NK-92 treated with Interleukin-12 subunit alpha and Interleukin-12 subunit beta, amount 100 ng/mL, for 24 hours (cell line): ENCODE results near the gene ARTN.

Source experiments
- DNase-seq: peaks from one replicate; lab custom pipeline; 2025; lab: John Stamatoyannopoulos, UW

Gene ARTN

GRCh38 chr1:43925846-43926245 lies 7.8 kb upstream of the ARTN start:
- DNase-seq = no peak

DNA sequence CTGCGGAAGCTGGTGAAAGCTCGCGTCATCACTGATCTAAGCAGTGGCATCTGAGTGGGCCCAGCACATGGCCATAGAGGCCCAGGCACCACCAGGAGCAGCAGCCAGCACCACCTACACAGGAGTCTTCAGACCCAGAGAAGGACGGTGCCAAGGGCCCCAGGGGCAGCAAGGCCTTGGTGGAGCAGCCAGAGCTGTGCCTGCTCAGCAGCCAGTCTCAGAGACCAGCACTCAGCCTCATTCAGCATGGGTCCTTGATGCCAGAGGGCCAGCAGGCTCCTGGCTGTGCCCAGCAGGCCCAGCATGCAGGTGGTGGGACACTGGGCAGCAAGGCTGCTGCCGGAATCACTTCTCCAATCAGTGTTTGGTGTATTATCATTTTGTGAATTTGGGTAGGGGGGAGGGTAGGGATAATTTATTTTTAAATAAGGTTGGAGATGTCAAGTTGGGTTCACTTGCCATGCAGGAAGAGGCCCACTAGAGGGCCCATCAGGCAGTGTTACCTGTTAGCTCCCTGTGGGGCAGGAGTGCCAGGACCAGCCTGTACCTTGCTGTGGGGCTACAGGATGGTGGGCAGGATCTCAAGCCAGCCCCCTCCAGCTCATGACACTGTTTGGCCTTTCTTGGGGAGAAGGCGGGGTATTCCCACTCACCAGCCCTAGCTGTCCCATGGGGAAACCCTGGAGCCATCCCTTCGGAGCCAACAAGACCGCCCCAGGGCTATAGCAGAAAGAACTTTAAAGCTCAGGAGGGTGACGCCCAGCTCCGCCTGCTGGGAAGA lies 3.2 kb upstream of the ARTN start:
- no peak for DNase-seq

DNA sequence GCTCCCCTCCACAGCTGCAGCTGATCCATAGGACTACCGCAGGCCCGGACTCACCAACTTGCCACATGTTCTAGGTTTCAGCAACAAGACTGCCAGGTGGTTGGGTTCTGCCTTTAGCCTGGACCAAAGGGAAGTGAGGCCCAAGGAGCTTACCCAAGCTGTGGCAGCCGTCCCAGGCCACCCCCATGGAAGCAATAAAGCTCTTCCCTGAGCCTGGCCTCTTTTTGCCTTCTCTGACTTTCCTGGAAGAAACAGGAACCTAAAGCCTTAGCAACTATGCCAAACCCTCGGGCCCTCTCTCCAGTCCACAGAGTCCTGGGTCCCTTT lies 2.7 kb upstream of the ARTN start:
- DNase-seq = no peak

GRCh38 chr1:43931711-43932660 lies 1.6 kb upstream of the ARTN start:
- no peak for DNase-seq

GRCh38 chr1:43932786-43933385 lies 715 bp upstream of the ARTN start:
- DNase-seq = no peak

GRCh38 chr1:43934101-43934985 lies 742 bp downstream of the ARTN start:
- DNase-seq = peak; percentile 16

GRCh38 chr1:43934986-43935324 lies 1.4 kb downstream of the ARTN start:
- DNase-seq = no peak

- no peak for DNase-seq
Measured at GRCh38 chr1:43935711-43936427, 2.3 kb downstream of the ARTN start.

- DNase-seq = no peak
Measured at GRCh38 chr1:43936431-43937151, 3.0 kb downstream of the ARTN start.

GRCh38 chr1:43937179-43937865 lies 3.7 kb downstream of the ARTN start:
- no peak for DNase-seq

DNA sequence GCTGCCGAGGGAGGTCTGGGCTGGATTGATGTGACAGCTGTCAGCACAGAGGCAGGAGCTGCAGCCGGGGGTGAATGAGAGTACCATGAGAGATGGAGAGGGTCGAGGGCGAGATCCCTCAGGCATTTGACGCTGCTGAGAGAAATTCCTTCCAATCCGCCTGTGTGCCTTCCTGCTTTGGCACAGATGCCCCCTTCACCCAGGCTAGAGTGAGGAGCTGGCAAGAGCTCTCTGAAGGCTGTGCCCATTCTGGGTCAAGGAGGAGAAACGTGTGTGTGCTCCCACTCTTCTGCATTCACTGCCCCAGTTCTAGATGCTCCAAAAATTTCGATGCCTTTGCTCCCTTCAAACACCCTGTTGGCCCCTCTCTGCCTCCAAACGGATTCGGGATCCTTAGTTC lies 4.8 kb downstream of the ARTN start:
- no peak for DNase-seq

DNA sequence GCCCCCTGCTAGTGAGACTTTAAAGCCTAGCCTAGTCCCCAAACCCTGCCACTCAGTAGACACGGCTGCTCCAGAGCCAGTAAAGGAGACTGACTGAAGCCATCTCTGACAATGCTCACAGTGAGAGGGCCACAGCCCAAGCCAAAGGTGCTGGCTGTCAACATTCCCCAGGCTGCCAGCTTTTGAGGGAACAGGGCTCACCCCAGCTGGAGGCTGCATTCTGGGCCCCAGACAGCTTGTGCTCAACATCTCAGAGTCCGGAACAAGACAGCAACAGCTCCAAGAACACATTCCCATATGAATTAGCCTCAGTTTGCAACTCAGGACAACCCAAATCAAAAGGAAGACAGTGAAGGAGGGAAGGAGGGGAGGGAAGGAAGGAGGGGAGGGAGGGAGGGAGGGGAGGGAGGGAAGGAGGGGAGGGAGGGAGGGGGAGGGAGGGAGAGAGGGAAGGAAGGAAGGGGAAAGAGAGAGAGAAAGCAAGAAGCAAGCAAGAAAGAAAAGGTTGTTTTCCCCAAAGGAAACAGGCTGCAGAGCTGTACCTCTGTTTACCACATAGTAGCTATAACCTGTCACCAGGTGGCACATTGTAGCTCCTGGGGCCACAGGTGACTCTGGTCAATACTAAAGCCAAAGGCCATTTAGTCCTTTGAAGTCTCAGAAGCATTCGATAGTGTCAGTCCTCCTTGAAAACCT lies 5.4 kb downstream of the ARTN start:
- DNase-seq = no peak

DNA sequence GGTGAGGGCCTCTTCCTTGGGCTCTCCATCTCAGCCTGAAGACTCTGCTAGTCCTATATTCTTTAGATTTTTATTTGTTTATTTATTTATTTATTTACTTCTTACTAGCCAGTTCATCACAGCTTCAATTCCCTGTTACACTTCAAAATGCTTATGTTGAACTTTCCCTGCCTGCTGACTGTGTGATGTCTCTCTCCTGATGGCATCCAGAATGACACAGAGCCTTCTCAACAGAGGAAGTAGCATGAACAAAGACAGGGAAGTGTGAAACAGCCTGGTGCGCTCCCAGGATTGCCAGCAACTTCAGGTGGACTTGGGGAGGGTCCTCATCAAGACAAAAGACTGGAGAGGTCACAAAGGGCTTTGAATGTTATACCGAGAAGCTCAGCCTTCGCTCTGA lies 8.8 kb downstream of the ARTN start:
- DNase-seq = no peak

DNA sequence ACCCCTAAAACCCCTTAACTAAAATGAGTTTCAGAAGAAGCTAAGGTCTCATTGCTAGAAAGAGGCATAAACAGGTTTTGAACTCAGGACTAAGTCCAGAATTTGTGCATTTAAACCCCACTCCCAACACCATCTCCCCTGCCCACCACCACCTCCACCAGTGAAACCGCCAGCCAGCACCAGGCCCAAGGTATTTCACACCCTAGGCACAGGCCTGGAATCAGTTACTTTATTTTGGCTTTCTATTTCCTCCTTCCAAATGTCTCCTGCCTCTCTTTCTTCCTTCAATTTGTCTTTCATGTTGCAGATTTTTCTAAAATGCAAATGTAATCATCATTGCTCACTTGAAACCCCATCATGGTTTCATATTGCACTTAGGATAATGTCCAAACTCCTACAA lies 11.3 kb downstream of the ARTN start:
- no peak for DNase-seq

- no peak for DNase-seq
Measured at GRCh38 chr1:43945674-43946235, 12.2 kb downstream of the ARTN start.

DNA sequence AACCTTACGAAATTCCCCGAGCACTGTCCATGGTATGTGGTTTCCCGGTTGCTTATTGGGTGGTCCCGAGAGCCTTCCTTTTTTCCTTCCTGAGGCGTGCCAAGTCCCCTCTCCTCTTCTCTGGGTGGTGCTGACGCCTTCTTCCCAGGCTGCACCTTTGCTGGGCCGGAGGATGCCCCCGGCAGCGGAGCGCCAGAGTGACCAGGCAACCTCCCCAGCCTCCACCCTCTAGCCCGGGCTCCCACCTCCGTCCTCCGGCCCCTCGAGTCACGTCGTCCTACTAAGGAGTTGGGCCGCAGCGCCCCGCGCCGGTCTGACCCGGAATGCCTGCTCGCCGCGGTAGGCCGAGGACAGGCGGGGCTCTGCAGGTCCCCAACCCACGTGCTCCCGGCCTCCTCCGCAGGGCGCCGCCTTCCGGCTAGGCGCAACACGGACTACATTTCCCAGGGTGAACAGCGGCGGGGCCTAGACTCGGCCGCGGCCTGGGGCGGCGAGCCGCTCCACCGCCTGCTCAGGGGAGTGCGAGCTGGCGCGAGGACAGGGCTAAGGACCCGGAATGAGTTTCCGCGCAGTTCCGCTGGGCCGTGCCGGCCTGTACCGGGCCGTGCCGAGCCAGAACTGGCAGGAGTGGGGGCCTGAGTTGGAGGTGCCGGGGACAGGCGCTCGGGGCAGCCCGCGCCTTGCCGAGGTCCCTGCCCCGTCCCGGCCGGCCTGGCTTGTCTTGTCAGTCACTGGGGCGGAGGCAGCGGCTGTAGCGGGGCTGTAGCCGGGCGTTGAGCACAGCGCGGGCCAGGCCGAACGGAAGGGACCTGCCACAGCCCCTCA lies 12.8 kb downstream of the ARTN start, which contains the start of gene IPO13:
IPO13 (plus strand) TSS at position 715 of the 825 bp plus-strand sequence. CDS start 651 bp downstream, outside the sequence.
- DNase-seq = peak; percentile 94

- DNase-seq = no peak
Measured at GRCh38 chr1:43947061-43947873, 13.7 kb downstream of the ARTN start.
